ENCODE data around the gene MMP27.

- TF ChIP-seq CTCF (conservative IDR thresholded peaks at IDR 0.05) = no peak
- no peak for TF ChIP-seq EZH2 (IDR thresholded peaks at IDR 0.05; ENCODE audit: low read depth)
Measured at GRCh38 chr11:102669664-102670063, 35.9 kb downstream of the MMP27 start.
